Stomach (tissue), 9 donors: ENCODE measurements around the gene TMEM44. TPM values are rescaled to one million over a fixed set of nuclear protein-coding genes. Genes with fewer than 3 reads are reported as not detected.

ENCODE experiments used
- DNase-seq, 2 donors: peaks; one replicate each; pipeline versions ENCODE4 v3.0.0 to v3.0.0-alpha.2; 2013 to 2019
- H3K27ac ChIP-seq, 5 donors: fragments of 200-600 bp in 4 of 5; sonication (generic) in 4 of 5; one replicate each; pipeline ENCODE4 v1.5.1; 2013 to 2019; ENCODE audit warnings: mild to moderate bottlenecking in 1 of 5, moderate library complexity in 1 of 5
- H3K27me3 ChIP-seq, 3 donors: fragments of 200-600 bp; sonication (generic); one replicate each; pipeline ENCODE4 v1.5.1; 2017 to 2019; ENCODE audit warnings: mixed run types in 1 of 3
- H3K36me3 ChIP-seq, 4 donors: fragments of 200-600 bp; sonication (generic); 1 replicate in 3 of 4; 2 replicates in 1 of 4; pipeline ENCODE4 v1.5.1; 2016 to 2019
- H3K4me1 ChIP-seq, 4 donors: fragments of 200-600 bp; sonication (generic); one replicate each; pipeline ENCODE4 v1.5.1; 2016 to 2019
- H3K4me3 ChIP-seq, 4 donors: fragments of 200-600 bp; sonication (generic) in 3 of 4; one replicate each; pipeline ENCODE4 v1.5.1; 2016 to 2019; ENCODE audit warnings: mild to moderate bottlenecking in 1 of 4
- H3K9me3 ChIP-seq, 4 donors: fragments of 200-600 bp; sonication (generic); one replicate each; pipeline ENCODE4 v1.5.1; 2016 to 2019
- EP300 ChIP-seq: sonication (generic); formaldehyde crosslinking; IDR thresholded peaks from one replicate; pipeline ENCODE4 v1.6.1; 2017; ENCODE audit warnings: antibody characterized with exemption
- POLR2A ChIP-seq, 4 donors: fragments of 450-650 bp; IDR thresholded peaks; one replicate each; pipeline ENCODE4 v1.6.1; 2016; ENCODE audit warnings: antibody characterized with exemption in 4 of 4, control low read depth in 2 of 4, mild to moderate bottlenecking in 1 of 4, moderate library complexity in 1 of 4
- POLR2AphosphoS5 ChIP-seq, 3 donors: sonication (generic); formaldehyde crosslinking; IDR thresholded peaks; one replicate each; pipeline ENCODE4 v1.6.1; 2016; ENCODE audit warnings: antibody characterized with exemption in 3 of 3
- WGBS, 5 donors: extraction: QIAGEN DNeasy Blood & Tissue Kit in 3 of 5; methylation state at CpG; one replicate each; pipeline versions ENCODE4 v1.1.5 to v1.1.7; 2013 to 2018; 5-methylcytosine and 5-hydroxymethylcytosine counted together
- intact Hi-C: fragments of 100-400 bp; cut with DNase I; formaldehyde crosslinking; loops from one replicate; pipeline ENCODE4 v1.15.1; 2023; ENCODE audit warnings: low total_unique reads
- polyA plus RNA-seq, 3 donors: library from polyadenylated mRNA; stranded (reverse); fragments of 200-250 nt; gene quantifications; one replicate each; pipeline ENCODE4 v1.2.3, GENCODE V29; 2013
- small RNA-seq, 4 donors: library from RNA; depleted of rRNA; stranded (forward); fragments of <200 nt; gene quantifications; one replicate each; pipeline ENCODE3, GENCODE V24; 2016
- total RNA-seq, 5 donors: library from RNA; depleted of rRNA; stranded (reverse); fragments of >200 nt; gene quantifications; one replicate each; pipeline versions ENCODE4 v1.1.0 to v1.2.3, GENCODE V29; 2014 to 2016
- TF ChIP-seq, protein P1 (sequence below), 7 experiments: fragments of 450-650 bp in 4 of 7; fragments of 200-600 bp in 3 of 7; sonication (generic) in 3 of 7; IDR thresholded peaks; one replicate each; pipeline ENCODE4 v1.5.1; 2016 to 2019; ENCODE audit warnings: antibody characterized with exemption in 7 of 7, control low read depth in 2 of 7, mild to moderate bottlenecking in 1 of 7
- donor health status: healthy with polysubstance abuse.
- donor health status: Bipolar disorder and iron deficiency.
- donor health status: healthy.

The TMEM44 gene
- total and polyA plus RNA-seq, 8 donors, result 4.4 to 352 (median 9.4) TPM; not detected in 1

DNA sequence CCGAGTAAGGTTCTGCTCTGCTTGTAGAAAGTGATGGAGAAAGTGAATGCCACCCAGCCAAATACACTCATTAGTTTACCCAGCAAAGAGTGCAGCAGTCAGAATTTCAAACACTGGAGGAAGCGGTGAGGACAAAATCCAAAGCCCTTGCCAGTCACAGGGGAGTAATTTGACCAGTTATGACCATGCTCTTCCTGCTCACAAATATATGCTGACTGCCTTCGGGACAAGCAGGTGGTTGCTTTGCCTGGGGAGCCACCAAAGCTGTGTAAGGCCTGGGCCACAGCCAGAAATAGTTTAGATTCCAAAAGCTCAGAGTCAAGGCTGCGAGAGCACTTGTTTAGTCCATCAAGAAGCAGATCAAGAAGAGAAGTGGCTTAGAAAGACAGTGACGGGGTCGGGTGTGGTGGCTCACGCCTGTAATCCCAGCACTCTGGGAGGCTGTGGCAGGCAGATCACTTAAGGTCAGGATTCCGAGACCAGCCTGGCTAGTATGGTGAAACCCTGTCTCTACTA, 95.4 kb downstream of the TMEM44 start:
- DNase-seq, result peak; percentile 55 to 61
- no peaks in the 10 kb centered on the region for H3K27me3 ChIP-seq
- H3K36me3 ChIP-seq, result no peaks in the 10 kb centered on the region
- H3K4me1 ChIP-seq, result peaks cover 8 to 27% (median 16%) of the 10 kb centered on the region in 4 donors
- H3K27ac ChIP-seq, result peak overlapping the region; percentile 43 to 80 (median 74)
- peaks cover 0 to 11% (median 4%) of the 10 kb centered on the region in 4 donors for H3K9me3 ChIP-seq
- no peak overlapping the region for H3K4me3 ChIP-seq
- intact Hi-C loops, result no loop called here
- no peak for TF ChIP-seq EP300
- no peak for TF ChIP-seq POLR2A (IDR thresholded peaks at IDR 0.05)
- peak in 1 of 3 donors; percentile 15 for TF ChIP-seq POLR2AphosphoS5 (IDR thresholded peaks at IDR 0.05)
- TF ChIP-seq, protein P1, sequence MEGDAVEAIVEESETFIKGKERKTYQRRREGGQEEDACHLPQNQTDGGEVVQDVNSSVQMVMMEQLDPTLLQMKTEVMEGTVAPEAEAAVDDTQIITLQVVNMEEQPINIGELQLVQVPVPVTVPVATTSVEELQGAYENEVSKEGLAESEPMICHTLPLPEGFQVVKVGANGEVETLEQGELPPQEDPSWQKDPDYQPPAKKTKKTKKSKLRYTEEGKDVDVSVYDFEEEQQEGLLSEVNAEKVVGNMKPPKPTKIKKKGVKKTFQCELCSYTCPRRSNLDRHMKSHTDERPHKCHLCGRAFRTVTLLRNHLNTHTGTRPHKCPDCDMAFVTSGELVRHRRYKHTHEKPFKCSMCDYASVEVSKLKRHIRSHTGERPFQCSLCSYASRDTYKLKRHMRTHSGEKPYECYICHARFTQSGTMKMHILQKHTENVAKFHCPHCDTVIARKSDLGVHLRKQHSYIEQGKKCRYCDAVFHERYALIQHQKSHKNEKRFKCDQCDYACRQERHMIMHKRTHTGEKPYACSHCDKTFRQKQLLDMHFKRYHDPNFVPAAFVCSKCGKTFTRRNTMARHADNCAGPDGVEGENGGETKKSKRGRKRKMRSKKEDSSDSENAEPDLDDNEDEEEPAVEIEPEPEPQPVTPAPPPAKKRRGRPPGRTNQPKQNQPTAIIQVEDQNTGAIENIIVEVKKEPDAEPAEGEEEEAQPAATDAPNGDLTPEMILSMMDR (IDR thresholded peaks at IDR 0.05), result no peak
- WGBS, 5 donors, result 38 to 50% (median 47%) methylated on average over 8 of the region's 8 CpGs

Small RNA genes lying within 50 kb of the gene (small RNA-seq; reads per million reads assigned to genes)
- 0 reads per million in 4 donors for gene AC046143.2

Other genes starting within 250 kb of the TMEM44 start
- under 1 TPM in 1 of 5 donors, not detected in 4; 0.18 TPM for gene GP5, start 234.2 kb downstream of the TMEM44 start, total RNA-seq
- not detected for gene GP5, start 234.2 kb downstream of the TMEM44 start, polyA plus RNA-seq
- 100 to 1,000 TPM in 1 of 5 donors, 10 to 100 TPM in 4; 15.4 to 332 (median 33.0) TPM for gene ATP13A3, start 146.4 kb downstream of the TMEM44 start, total RNA-seq
- gene ATP13A3, start 146.4 kb downstream of the TMEM44 start, polyA plus RNA-seq, result 10 to 100 TPM; 11.2 to 11.9 (median 11.6) TPM
- gene LSG1, start 38.8 kb upstream of the TMEM44 start, total RNA-seq, result 100 to 1,000 TPM in 2 of 5 donors, 10 to 100 TPM in 3; 18.7 to 240 (median 76.6) TPM
- gene LSG1, start 38.8 kb upstream of the TMEM44 start, polyA plus RNA-seq, result 10 to 100 TPM in 1 of 3 donors, 1 to 10 TPM in 2; 7.2 to 14.2 (median 7.3) TPM
- 10 to 100 TPM in 2 of 5 donors, 1 to 10 TPM in 3; 1.3 to 42.0 (median 6.4) TPM for gene FAM43A, start 52.5 kb upstream of the TMEM44 start, total RNA-seq
- gene FAM43A, start 52.5 kb upstream of the TMEM44 start, polyA plus RNA-seq, result 1 to 10 TPM; 2.7 to 5.4 (median 3.0) TPM